Neuronal stem cell (in vitro differentiated cells): ENCODE results near the gene MICALL2.

Source experiments
- DNase-seq: peaks from one replicate; pipeline ENCODE4 v3.0.0-alpha.2; 2013; ENCODE audit warnings: low spot score
- H2AFZ ChIP-seq: one replicate; pipeline ENCODE4 v1.6.1; 2013; ENCODE audit warnings: mild to moderate bottlenecking, low read length, inconsistent platforms
- H2AK5ac ChIP-seq: 2 replicates; pipeline ENCODE4 v1.6.1; 2013; ENCODE audit warnings: low read depth, mild to moderate bottlenecking, inconsistent platforms, low read length, moderate library complexity, mixed read lengths
- H2BK120ac ChIP-seq: 2 replicates; pipeline ENCODE4 v1.6.1; 2013; ENCODE audit warnings: low read depth, mild to moderate bottlenecking, inconsistent platforms, low read length, moderate library complexity, mixed read lengths
- H2BK12ac ChIP-seq: one replicate; pipeline ENCODE4 v1.6.1; 2013; ENCODE audit warnings: low read length, inconsistent platforms
- H2BK15ac ChIP-seq: 2 replicates; pipeline ENCODE4 v1.6.1; 2013; ENCODE audit warnings: mild to moderate bottlenecking, low read length, inconsistent platforms, mixed read lengths
- H2BK5ac ChIP-seq: one replicate; pipeline ENCODE4 v1.6.1; 2013; ENCODE audit warnings: inconsistent platforms, mild to moderate bottlenecking, low read length, moderate library complexity
- H3K14ac ChIP-seq: one replicate; pipeline ENCODE4 v1.6.1; 2013; ENCODE audit warnings: low read length, inconsistent platforms
- H3K18ac ChIP-seq: 2 replicates; pipeline ENCODE4 v1.6.1; 2013; ENCODE audit warnings: low read length, inconsistent platforms
- H3K23ac ChIP-seq: 2 replicates; pipeline ENCODE4 v1.6.1; 2013; ENCODE audit warnings: low read depth, mild to moderate bottlenecking, mixed read lengths, low read length, inconsistent platforms; ENCODE audit not compliant: poor library complexity
- H3K27ac ChIP-seq: replicated peaks from 3 replicates; pipeline ENCODE4 v1.5.1; 2013; ENCODE audit warnings: low read length, inconsistent platforms
- H3K27me3 ChIP-seq, 3 experiments: 2 replicates each; pipeline ENCODE4 v1.6.1; 2013; ENCODE audit warnings: low read length in 3 of 3, mild to moderate bottlenecking in 2 of 3, inconsistent platforms in 1 of 3, low read depth in 1 of 3, mixed read lengths in 1 of 3, moderate library complexity in 1 of 3; ENCODE audit not compliant: control insufficient read depth in 3 of 3, insufficient read depth in 3 of 3
- H3K36me3 ChIP-seq, 2 donors: replicated peaks in 1 of 2; 2 replicates each; pipeline ENCODE4 v1.6.1; 2013; ENCODE audit warnings: low read length in 2 of 2; ENCODE audit not compliant: control insufficient read depth in 2 of 2, insufficient read depth in 2 of 2
- H3K4ac ChIP-seq: 2 replicates; pipeline ENCODE4 v1.6.1; 2013; ENCODE audit warnings: inconsistent platforms, mild to moderate bottlenecking, low read length, moderate library complexity
- H3K4me1 ChIP-seq, 2 donors: 1 replicate in 1 of 2; 2 replicates in 1 of 2; pipeline ENCODE4 v1.6.1; 2013; ENCODE audit warnings: low read length in 2 of 2, low read depth in 1 of 2; ENCODE audit not compliant: control insufficient read depth in 2 of 2, insufficient read depth in 1 of 2
- H3K4me2 ChIP-seq: one replicate; pipeline ENCODE4 v1.6.1; 2013; ENCODE audit warnings: mild to moderate bottlenecking, low read length, inconsistent platforms; ENCODE audit not compliant: insufficient read depth, poor library complexity, severe bottlenecking
- H3K4me3 ChIP-seq, 2 donors: 2 replicates each; pipeline ENCODE4 v1.5.1; 2013; ENCODE audit warnings: low read length in 2 of 2, mild to moderate bottlenecking in 2 of 2, inconsistent platforms in 1 of 2, moderate library complexity in 1 of 2
- H3K79me1 ChIP-seq: one replicate; pipeline ENCODE4 v1.6.1; 2013; ENCODE audit warnings: low read depth, mild to moderate bottlenecking, inconsistent platforms, low read length, moderate library complexity
- H3K9ac ChIP-seq: one replicate; pipeline ENCODE4 v1.6.1; 2013; ENCODE audit warnings: mild to moderate bottlenecking, low read depth, low read length, inconsistent platforms; ENCODE audit not compliant: poor library complexity
- H3K9me3 ChIP-seq, 2 donors: replicated peaks in 1 of 2; 2 replicates each; pipeline versions ENCODE3 to v1.6.1; 2013; ENCODE audit warnings: low read length in 2 of 2, mild to moderate bottlenecking in 2 of 2, inconsistent platforms in 1 of 2, low read depth in 1 of 2, mixed read lengths in 1 of 2, moderate library complexity in 1 of 2; ENCODE audit not compliant: control insufficient read depth in 2 of 2, insufficient read depth in 1 of 2
- H4K8ac ChIP-seq: one replicate; pipeline ENCODE4 v1.6.1; 2013; ENCODE audit warnings: low read depth, mild to moderate bottlenecking, inconsistent platforms, low read length, moderate library complexity
- H4K91ac ChIP-seq: one replicate; pipeline ENCODE4 v1.6.1; 2013; ENCODE audit warnings: low read length, low read depth, mild to moderate bottlenecking, inconsistent platforms; ENCODE audit not compliant: poor library complexity
- WGBS, 2 donors: extraction: QIAGEN DNeasy Blood & Tissue Kit; methylation state at CpG; one replicate each; pipeline ENCODE4 v1.1.7; 2013; ENCODE audit warnings: missing lambda C conversion rate in 2 of 2, mixed read lengths in 1 of 2; ENCODE audit not compliant: insufficient read length in 2 of 2, insufficient replicate concordance in 1 of 2; ENCODE audit errors: extremely low coverage in 2 of 2; 5-methylcytosine and 5-hydroxymethylcytosine counted together

The MICALL2 gene

GRCh38 chr7:1466524-1467271, 7.4 kb upstream of the MICALL2 start:
- Histone ChIP-seq H3K18ac (peak overlapping the region; percentile 76), H2BK5ac (peak overlapping the region; percentile 53), H2AK5ac (peak overlapping the region; percentile 99), H4K91ac (no peak overlapping the region), H3K27me3 (no peaks in the 10 kb centered on the region), H3K9me3 (no peaks in the 10 kb centered on the region), H3K36me3 (peaks cover 4 to 25% of the 10 kb centered on the region in 2 donors), H2BK15ac (no peak overlapping the region), H3K4me3 (no peak overlapping the region), H3K4ac (no peak overlapping the region), H2BK120ac (no peak overlapping the region), H3K14ac (peak overlapping the region; percentile 89), H2AFZ (peak overlapping the region; percentile 34), H4K8ac (peak overlapping the region; percentile 23), H3K4me2 (no peak overlapping the region), H3K4me1 (peaks cover 6 to 27% of the 10 kb centered on the region in 2 donors), H3K23ac (peak overlapping the region; percentile 55), H3K9ac (peak overlapping the region; percentile 30), H3K27ac (peak overlapping the region; percentile 14), H2BK12ac (peak overlapping the region; percentile 30), H3K79me1 (no peaks in the 10 kb centered on the region)
- DNase-seq: no peak
- WGBS, 2 donors: no CpG with 5 or more reads among the region's 17 CpGs

- H3K18ac ChIP-seq: no peak overlapping the region
- H3K9me3 ChIP-seq: no peaks in the 10 kb centered on the region
- no peak for DNase-seq
- H3K27ac ChIP-seq: no peak overlapping the region
- H3K79me1 ChIP-seq: no peaks in the 10 kb centered on the region
- no peaks in the 10 kb centered on the region for H3K27me3 ChIP-seq
- peaks cover 0 to 5% of the 10 kb centered on the region in 2 donors for H3K36me3 ChIP-seq
- no peak overlapping the region for H4K8ac ChIP-seq
- no CpG with 5 or more reads among the region's 12 CpGs for WGBS, 2 donors
- H2BK12ac ChIP-seq: no peak overlapping the region
- peaks cover 15 to 41% of the 10 kb centered on the region in 2 donors for H3K4me1 ChIP-seq
- H3K4me2 ChIP-seq: no peak overlapping the region
- no peak overlapping the region for H2BK15ac ChIP-seq
- H2AK5ac ChIP-seq: no peak overlapping the region
- H3K9ac ChIP-seq: no peak overlapping the region
- H2AFZ ChIP-seq: no peak overlapping the region
- no peak overlapping the region for H2BK5ac ChIP-seq
- H3K4ac ChIP-seq: no peak overlapping the region
- no peak overlapping the region for H3K4me3 ChIP-seq
- H3K23ac ChIP-seq: no peak overlapping the region
- no peak overlapping the region for H4K91ac ChIP-seq
- H3K14ac ChIP-seq: no peak overlapping the region
- H2BK120ac ChIP-seq: no peak overlapping the region
These were observed 5.4 kb upstream of the MICALL2 start for GRCh38 chr7:1464694-1465093.

- H3K18ac ChIP-seq: peak overlapping the region; percentile 52
These were observed 4.5 kb upstream of the MICALL2 start for GRCh38 chr7:1463676-1464223.

GRCh38 chr7:1461646-1462375, 2.5 kb upstream of the MICALL2 start:
- Histone ChIP-seq H3K4me2 (no peak overlapping the region), H3K9ac (no peak overlapping the region), H2BK12ac (peak overlapping the region; percentile 73), H2BK5ac (peak overlapping the region; percentile 53), H2BK15ac (peak overlapping the region; percentile 95), H4K91ac (peak overlapping the region; percentile 79), H3K36me3 (no peaks in the 10 kb centered on the region), H3K4me1 (peaks cover 23 to 50% of the 10 kb centered on the region in 2 donors), H2AK5ac (peak overlapping the region; percentile 49), H3K27ac (no peak overlapping the region), H4K8ac (no peak overlapping the region), H3K9me3 (no peaks in the 10 kb centered on the region), H2AFZ (peak overlapping the region; percentile 79), H3K4ac (peak overlapping the region; percentile 66), H3K79me1 (peaks cover 6% of the 10 kb centered on the region), H2BK120ac (peak overlapping the region; percentile 54), H3K23ac (peak overlapping the region; percentile 85), H3K27me3 (no peaks in the 10 kb centered on the region), H3K14ac (no peak overlapping the region), H3K18ac (peak overlapping the region; percentile 80), H3K4me3 (no peak overlapping the region)
- DNase-seq: no peak
- no CpG with 5 or more reads among the region's 18 CpGs for WGBS, 2 donors

More at GRCh38 chr7:1463676-1464223, 4.5 kb upstream of the MICALL2 start:
- Histone ChIP-seq H3K36me3 (peaks cover 0 to under 1% of the 10 kb centered on the region in 2 donors), H2BK12ac (no peak overlapping the region), H2BK5ac (no peak overlapping the region), H3K4me3 (no peak overlapping the region), H2BK15ac (no peak overlapping the region), H2BK120ac (peak overlapping the region; percentile 6), H3K4me2 (no peak overlapping the region), H3K27me3 (no peaks in the 10 kb centered on the region), H4K91ac (no peak overlapping the region), H3K23ac (peak overlapping the region; percentile 21), H3K27ac (no peak overlapping the region), H3K4me1 (peaks cover 16 to 41% of the 10 kb centered on the region in 2 donors), H2AFZ (no peak overlapping the region), H3K9ac (no peak overlapping the region), H3K9me3 (no peaks in the 10 kb centered on the region), H3K79me1 (peaks cover under 1% of the 10 kb centered on the region), H3K14ac (peak overlapping the region; percentile 2), H3K4ac (no peak overlapping the region), H4K8ac (no peak overlapping the region), H2AK5ac (peak overlapping the region; percentile 92)
- no peak for DNase-seq
- WGBS, 2 donors: no CpG with 5 or more reads among the region's 18 CpGs
